ENCODE measurements around the gene BRWD1. TPM values are rescaled to one million over a fixed set of nuclear protein-coding genes. Genes with fewer than 3 reads are reported as not detected.

Gene BRWD1
- total and polyA plus RNA-seq, 2 of the 13 experiments (the other 11 are each of a cell fraction or from before 2014, with no cell fraction given) = 13.9 to 28.0 TPM

DNA sequence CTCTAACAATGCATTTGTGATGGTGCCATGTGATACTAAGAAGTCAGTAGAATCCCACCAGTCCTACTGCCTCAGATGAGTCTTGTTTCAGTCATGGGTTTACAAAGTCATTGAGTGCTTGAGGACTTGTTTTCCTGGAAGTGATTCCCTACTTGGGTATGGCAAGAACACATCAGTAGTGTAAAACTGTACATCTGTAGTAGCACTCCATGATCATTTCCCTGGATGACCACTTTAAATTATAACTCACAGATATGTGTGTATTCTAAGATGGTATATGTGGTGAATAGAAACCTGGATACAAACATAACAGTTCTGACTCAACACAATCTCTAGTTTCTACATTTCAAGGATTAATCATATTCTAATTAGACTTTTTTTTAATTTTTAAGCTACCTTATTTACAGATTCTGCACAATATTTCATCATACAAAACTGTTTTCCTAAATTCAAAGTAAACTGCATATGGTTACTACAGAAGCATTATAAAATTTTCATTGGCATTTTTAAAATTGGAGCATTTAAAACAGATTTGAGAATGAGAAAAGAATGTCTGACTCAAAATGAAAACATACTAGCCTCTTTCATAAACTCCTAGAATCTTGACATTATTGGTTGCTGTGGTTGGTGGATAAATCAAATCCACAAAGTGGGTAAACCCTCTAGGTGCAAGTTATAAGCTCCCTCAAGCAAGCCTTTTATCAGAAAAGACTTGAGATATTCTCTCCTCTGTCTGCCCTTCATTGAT is 123.4 kb downstream of the BRWD1 start (continued):
- TF ChIP-seq, protein P1, sequence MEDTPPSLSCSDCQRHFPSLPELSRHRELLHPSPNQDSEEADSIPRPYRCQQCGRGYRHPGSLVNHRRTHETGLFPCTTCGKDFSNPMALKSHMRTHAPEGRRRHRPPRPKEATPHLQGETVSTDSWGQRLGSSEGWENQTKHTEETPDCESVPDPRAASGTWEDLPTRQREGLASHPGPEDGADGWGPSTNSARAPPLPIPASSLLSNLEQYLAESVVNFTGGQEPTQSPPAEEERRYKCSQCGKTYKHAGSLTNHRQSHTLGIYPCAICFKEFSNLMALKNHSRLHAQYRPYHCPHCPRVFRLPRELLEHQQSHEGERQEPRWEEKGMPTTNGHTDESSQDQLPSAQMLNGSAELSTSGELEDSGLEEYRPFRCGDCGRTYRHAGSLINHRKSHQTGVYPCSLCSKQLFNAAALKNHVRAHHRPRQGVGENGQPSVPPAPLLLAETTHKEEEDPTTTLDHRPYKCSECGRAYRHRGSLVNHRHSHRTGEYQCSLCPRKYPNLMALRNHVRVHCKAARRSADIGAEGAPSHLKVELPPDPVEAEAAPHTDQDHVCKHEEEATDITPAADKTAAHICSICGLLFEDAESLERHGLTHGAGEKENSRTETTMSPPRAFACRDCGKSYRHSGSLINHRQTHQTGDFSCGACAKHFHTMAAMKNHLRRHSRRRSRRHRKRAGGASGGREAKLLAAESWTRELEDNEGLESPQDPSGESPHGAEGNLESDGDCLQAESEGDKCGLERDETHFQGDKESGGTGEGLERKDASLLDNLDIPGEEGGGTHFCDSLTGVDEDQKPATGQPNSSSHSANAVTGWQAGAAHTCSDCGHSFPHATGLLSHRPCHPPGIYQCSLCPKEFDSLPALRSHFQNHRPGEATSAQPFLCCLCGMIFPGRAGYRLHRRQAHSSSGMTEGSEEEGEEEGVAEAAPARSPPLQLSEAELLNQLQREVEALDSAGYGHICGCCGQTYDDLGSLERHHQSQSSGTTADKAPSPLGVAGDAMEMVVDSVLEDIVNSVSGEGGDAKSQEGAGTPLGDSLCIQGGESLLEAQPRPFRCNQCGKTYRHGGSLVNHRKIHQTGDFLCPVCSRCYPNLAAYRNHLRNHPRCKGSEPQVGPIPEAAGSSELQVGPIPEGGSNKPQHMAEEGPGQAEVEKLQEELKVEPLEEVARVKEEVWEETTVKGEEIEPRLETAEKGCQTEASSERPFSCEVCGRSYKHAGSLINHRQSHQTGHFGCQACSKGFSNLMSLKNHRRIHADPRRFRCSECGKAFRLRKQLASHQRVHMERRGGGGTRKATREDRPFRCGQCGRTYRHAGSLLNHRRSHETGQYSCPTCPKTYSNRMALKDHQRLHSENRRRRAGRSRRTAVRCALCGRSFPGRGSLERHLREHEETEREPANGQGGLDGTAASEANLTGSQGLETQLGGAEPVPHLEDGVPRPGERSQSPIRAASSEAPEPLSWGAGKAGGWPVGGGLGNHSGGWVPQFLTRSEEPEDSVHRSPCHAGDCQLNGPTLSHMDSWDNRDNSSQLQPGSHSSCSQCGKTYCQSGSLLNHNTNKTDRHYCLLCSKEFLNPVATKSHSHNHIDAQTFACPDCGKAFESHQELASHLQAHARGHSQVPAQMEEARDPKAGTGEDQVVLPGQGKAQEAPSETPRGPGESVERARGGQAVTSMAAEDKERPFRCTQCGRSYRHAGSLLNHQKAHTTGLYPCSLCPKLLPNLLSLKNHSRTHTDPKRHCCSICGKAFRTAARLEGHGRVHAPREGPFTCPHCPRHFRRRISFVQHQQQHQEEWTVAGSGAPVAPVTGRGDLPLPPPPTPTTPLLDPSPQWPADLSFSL (CRISPR knock-in tag; IDR thresholded peaks at IDR 0.05) = no peak
- TF ChIP-seq ONECUT2 (CRISPR knock-in tag; IDR thresholded peaks at IDR 0.05) (no peak), SALL2 (CRISPR knock-in tag; IDR thresholded peaks at IDR 0.05) (no peak), STAT5B (CRISPR knock-in tag; IDR thresholded peaks at IDR 0.05) (no peak), ELF4 (CRISPR knock-in tag; IDR thresholded peaks at IDR 0.05; ENCODE audit: borderline replicate concordance) (no peak), RXRA (CRISPR knock-in tag; IDR thresholded peaks at IDR 0.05) (no peak), HOXA3 (CRISPR knock-in tag; IDR thresholded peaks at IDR 0.05) (no peak)
- TF ChIP-seq, protein P2, sequence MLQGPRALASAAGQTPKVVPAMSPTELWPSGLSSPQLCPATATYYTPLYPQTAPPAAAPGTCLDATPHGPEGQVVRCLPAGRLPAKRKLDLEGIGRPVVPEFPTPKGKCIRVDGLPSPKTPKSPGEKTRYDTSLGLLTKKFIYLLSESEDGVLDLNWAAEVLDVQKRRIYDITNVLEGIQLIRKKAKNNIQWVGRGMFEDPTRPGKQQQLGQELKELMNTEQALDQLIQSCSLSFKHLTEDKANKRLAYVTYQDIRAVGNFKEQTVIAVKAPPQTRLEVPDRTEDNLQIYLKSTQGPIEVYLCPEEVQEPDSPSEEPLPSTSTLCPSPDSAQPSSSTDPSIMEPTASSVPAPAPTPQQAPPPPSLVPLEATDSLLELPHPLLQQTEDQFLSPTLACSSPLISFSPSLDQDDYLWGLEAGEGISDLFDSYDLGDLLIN (CRISPR knock-in tag; IDR thresholded peaks at IDR 0.05; ENCODE audit: borderline replicate concordance) = no peak
